GM18499 (cell line): Measurements from ENCODE around the gene ALX4.

ENCODE experiments used
- ATAC-seq: cut with Tn5 transposase; IDR thresholded peaks from one replicate; pipeline ENCODE4 v1.9.1; 2021; ENCODE audit warnings: moderate number of reproducible peaks; ENCODE audit not compliant: insufficient read depth, unreplicated experiment

ALX4 gene

GRCh38 chr11:44252999-44253602 is 56.8 kb downstream of the ALX4 start:
- ATAC-seq = no peak

GRCh38 chr11:44250421-44250820 is 59.5 kb downstream of the ALX4 start:
- ATAC-seq = no peak

- ATAC-seq = no peak
Observed at GRCh38 chr11:44248109-44248508, 61.8 kb downstream of the ALX4 start.

- no peak for ATAC-seq
Observed at GRCh38 chr11:44247508-44247907, 62.4 kb downstream of the ALX4 start.

DNA sequence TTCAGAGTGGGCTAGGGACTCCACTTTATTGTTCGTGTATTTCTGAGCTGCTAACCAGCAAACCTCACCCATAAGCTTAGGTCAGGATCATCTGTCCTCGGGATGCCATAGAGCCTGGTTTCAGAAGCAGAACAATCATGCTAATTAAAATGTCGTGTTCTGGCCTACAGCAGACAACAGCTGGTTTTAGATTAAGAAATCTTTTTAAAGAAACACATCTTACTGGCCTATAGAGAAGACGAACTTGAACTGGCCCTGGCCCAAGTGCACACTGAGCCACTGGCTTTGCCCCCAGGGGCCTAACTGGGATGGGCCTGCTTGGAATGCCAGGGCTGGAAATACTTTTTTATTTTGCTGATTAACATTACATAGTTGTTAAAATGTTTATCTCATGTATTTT is 63.2 kb downstream of the ALX4 start:
- no peak for ATAC-seq

DNA sequence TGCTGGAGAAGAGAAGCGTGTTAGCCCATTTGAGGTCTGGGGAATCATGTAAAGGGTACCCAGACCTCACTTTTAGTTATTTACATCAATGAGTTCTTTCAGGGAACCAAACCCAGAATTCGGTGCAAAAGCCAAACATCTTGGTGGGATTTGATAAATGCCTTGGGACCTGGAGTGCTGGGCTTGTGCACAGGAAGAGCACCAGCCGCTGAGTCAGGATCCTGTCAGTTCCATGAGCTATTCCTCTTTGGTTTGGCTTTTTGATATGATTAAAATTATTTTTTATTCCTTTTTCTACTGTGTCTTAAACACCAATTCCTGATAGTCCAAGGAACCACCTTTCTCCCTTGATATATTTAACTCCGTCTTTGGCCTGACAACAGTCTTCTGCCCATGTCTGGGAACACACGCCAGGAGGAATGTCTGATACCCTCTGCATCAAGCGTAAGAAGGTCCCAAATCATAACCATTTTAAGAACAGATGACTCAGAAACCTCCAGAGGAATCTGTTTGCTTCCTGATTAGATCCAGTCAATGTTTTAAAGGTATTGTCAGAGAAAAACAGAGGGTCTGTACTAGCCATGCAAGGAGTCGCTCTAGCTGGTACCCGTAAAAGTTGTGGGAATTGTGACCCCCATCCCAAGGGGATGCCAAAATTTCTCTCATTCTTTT is 65.2 kb downstream of the ALX4 start:
- no peak for ATAC-seq

DNA sequence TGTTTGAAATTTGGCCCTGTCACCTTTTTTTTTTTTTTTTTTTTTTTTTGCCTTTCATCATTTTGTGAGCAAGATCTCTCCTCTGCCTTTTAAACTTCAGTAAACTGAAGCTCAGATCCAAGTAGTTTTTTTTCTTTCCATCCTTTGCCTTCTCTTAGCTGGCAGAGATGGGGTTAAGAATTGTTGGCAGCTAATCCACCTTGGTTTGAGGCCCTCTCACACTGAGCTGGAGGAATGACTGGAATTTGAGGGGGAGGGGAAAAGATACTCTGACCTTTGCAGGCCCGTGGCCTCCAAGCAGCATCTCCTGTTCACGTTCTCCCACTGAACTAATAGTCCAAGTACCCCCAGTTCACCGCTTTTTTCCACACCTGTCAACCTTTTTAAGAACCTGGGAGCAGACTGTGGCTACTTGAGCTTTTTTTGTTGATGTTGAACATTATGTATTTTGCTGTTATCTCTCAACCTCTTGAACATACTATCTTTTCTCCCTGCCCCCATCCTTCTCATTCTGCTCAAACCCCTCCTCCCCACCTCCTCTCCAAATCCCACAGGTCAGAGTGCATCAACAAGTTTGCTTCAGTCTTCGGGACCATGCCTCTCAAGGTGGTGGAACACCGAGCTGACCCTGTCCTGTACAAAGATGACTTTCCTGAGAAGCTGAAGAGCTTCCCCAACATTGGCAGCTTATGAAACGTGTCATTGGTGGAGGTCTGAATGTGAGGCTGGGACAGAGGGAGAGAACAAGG is 66.2 kb downstream of the ALX4 start:
- ATAC-seq = no peak

DNA sequence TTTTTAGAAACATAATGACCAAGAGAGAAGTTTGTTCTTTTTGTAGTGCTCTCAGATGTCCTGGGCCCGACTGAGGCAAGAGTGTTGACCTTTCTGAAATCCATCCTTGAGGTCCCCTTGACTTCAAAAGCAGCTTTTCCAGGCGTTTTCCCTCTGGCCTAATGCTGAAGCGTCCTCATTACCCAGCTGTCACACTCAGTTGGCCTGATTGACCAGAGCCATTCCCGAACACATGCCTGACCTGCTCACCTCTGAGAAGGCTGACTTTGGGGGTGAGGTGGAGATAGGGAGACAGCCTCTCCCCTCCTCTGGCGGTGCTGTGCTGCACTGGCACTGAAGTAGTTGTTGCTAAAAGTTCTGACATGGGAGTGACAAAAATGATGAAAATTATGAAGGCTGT is 66.9 kb downstream of the ALX4 start:
- no peak for ATAC-seq

DNA sequence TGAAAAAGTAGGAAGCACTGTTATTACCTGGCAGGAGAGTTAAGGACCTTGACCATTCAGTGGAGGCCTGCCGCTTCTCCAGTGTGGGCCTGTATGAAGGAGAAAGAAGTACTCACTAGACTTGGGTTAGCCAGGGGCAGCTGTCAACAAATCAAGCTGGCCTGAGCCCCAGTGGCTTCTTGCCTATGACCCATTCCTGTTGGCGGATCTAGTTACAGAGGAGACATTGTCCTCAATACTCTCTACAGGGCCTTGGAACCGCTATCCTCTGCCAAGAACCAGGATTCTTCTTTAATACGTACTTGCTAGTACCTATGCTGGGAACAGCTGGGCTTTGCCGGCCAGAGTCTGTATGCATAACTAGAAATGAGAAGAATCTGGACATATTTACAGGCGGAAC is 68.1 kb downstream of the ALX4 start:
- no peak for ATAC-seq

DNA sequence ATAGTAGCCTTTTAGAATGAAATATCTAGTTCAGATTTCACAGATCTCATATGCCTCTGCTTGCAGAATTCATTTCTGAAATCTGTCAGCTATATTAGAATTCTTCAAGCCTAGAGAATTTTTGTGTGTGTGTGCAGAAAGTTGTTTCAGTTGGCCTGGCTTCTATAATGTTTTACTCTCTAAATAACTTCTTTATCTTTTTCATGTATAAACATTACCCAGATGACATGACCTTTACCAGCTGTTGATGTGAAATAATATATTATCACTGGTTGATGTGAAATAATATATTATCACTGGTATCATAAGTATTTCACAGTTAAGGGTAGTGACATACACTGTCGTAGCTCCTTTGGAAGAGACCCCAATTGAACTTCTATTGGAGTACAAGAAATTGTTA is 72.8 kb downstream of the ALX4 start:
- ATAC-seq = no peak

- no peak for ATAC-seq
Observed at GRCh38 chr11:44236296-44236695, 73.6 kb downstream of the ALX4 start.

DNA sequence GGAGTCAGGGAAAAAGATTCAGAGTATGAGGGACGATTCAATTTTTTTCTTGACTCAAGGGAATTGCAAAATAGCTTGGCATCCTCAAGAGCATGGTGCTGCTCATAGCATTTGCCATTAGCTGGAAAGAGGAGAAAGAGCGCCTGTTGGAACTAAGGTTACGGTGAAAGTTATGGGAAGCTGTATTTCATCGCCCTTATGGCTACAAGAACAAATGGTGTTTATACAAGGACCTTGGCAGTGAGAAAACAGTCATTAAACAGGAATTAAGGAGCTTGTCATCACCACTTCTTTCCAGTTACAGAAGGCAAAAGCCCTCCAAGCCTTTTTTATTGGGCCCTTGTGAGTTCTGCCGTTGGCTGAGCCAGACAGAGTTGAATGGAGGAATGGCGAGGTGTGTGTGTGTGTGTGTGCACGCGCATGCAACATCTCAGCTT is 74.2 kb downstream of the ALX4 start:
- no peak for ATAC-seq

GRCh38 chr11:44229624-44230023 is 80.3 kb downstream of the ALX4 start:
- no peak for ATAC-seq

- ATAC-seq = no peak
Observed at GRCh38 chr11:44229098-44229497, 80.8 kb downstream of the ALX4 start.

DNA sequence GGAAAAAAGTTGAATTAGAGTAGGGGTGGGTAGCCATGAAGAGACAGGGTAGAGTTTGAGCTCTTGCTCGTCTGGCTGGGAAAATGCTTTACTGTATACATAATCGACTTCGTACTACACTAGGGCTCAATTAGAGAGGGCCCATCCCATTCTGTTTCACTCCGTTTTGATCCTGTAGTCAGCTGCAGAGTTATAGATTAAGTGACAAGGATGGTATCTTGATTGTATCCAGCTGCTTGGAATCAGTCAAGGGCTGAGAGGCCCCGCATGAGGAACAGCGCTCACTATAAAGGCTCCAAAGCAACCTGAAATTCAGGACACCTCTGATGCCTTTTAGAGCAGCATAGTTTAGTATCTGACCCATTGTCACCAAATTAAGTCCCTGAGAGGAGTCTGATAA is 81.6 kb downstream of the ALX4 start:
- ATAC-seq = no peak

- no peak for ATAC-seq
Observed at GRCh38 chr11:44226945-44227344, 83.0 kb downstream of the ALX4 start.

- ATAC-seq = no peak
Observed at GRCh38 chr11:44226490-44226889, 83.4 kb downstream of the ALX4 start.

DNA sequence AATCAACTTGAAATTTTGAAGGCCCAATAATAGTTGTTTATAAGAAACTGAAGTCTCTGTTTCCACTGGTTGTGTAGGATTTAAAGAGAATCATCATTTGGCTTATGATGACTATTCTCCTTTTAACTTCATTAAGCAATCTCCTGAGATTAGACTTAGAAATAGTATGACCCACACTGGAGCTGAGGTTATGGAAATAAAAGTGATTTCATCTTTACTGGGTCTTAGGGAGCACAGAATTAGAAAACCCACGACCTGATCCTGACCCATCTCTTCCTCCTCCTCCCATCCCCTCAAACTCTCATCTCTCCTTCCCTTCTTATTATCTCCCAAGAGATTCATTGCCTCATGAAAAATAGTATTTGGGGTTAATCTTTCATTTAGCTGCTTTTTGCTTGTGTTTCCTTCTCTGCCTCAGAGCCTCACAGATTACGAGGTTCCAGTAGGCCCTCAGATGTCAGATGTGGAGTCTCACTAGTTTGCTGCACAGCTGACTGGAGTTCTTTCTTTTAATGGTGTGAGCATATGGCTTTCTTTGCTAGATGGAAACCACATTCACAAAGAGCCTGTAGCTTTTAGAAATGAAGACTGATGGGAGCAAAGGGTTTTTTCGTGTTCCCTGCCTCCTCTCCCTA is 85.0 kb downstream of the ALX4 start:
- no peak for ATAC-seq

GRCh38 chr11:44223238-44223637 is 86.7 kb downstream of the ALX4 start:
- no peak for ATAC-seq

DNA sequence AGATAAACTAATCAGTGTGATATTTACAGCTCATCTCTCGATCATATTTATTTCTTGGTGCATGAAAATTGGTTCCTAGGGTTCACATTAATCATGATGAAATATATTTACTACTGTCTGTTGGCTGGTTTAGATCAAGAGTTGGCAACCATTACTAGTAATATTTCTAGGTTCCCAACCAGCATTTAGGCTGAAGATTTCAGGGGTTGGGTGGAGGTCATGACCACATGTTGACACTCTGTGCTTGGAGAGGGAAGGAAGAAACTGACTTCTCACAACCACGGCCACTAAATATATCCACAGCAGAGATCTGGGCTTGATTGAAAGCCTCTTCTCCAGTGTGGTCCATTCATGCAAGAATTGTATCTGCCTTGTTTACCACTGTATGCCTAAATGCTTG is 87.9 kb downstream of the ALX4 start:
- no peak for ATAC-seq

- no peak for ATAC-seq
Observed at GRCh38 chr11:44221456-44221855, 88.5 kb downstream of the ALX4 start.
